Activated CD8-positive, alpha-beta memory T cell treated with anti-CD3 and anti-CD28 coated beads, Interleukin-2, amount 50 U/mL, for 4 hours (primary cell): ENCODE measurements around the gene AMOT.
"Not testable (repeated sequence)": the region's sequence is repeated elsewhere in the genome, so short reads cannot be mapped to it uniquely, and the experiment has no call there.

Experiments used
- DNase-seq: peaks from one replicate; pipeline ENCODE4 v3.0.0-alpha.2; 2020

AMOT gene, protein sequence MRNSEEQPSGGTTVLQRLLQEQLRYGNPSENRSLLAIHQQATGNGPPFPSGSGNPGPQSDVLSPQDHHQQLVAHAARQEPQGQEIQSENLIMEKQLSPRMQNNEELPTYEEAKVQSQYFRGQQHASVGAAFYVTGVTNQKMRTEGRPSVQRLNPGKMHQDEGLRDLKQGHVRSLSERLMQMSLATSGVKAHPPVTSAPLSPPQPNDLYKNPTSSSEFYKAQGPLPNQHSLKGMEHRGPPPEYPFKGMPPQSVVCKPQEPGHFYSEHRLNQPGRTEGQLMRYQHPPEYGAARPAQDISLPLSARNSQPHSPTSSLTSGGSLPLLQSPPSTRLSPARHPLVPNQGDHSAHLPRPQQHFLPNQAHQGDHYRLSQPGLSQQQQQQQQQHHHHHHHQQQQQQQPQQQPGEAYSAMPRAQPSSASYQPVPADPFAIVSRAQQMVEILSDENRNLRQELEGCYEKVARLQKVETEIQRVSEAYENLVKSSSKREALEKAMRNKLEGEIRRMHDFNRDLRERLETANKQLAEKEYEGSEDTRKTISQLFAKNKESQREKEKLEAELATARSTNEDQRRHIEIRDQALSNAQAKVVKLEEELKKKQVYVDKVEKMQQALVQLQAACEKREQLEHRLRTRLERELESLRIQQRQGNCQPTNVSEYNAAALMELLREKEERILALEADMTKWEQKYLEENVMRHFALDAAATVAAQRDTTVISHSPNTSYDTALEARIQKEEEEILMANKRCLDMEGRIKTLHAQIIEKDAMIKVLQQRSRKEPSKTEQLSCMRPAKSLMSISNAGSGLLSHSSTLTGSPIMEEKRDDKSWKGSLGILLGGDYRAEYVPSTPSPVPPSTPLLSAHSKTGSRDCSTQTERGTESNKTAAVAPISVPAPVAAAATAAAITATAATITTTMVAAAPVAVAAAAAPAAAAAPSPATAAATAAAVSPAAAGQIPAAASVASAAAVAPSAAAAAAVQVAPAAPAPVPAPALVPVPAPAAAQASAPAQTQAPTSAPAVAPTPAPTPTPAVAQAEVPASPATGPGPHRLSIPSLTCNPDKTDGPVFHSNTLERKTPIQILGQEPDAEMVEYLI

DNA sequence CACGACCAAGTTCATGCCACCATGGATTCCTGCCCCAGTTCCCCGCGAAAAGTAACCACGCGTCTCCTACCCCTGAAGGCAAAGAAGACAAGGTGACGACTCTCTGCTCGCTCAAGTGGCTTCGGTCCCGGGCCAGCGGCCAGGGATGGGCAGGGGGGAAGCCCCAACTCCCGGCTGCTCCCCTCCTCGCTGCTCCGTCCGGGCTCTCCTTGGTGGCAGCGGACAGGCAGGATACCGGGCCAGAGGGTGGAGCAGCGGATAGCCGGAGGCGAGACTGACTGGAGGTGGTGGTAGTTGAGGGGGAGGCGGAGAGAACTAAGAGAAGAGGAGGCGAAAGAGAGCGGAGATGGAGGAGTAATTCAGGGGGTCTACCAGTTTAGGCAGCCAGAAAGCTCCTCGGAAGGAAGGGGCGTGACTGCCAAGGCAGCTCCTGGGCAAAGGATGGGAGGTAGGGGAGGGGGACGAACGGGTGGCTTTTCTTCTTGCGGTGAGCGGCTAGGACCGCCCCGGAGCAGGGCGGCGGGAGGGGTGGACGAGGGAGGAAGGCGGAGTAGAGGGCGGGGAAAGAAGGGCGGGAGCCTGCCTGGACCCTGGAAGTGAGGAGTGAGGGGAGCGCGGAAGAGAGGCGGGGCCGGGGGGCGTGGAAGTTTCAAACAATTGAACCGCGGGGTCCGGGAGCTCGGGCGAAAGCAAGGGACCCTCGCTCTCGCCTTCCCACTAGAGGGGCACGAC, at the start of gene AMOT:
TSS of gene AMOT (minus strand) at position 450 of the 732 bp plus-strand sequence. CDS start 17,705 bp downstream, outside the sequence.
- peak; percentile 63 for DNase-seq

DNA sequence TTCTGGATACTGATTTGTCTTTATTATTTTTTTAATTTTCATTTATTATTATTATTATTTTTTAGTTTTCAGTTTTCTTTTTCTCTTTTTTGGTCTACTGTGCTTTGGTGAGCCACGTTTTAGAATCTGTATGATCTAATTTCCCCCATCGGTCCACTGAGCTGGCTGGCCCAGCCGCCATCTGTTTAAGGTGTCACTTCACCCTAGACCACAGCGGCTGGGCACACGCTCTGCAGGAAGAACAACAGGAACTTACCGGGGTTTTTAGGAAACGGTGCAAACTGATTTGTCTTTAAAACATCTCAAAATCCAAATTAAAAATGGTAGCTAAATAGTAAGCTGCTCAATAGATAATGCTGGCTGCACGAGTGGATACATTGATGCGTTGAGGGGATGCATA, 48.8 kb upstream of the AMOT start:
- DNase-seq, result no peak

DNA sequence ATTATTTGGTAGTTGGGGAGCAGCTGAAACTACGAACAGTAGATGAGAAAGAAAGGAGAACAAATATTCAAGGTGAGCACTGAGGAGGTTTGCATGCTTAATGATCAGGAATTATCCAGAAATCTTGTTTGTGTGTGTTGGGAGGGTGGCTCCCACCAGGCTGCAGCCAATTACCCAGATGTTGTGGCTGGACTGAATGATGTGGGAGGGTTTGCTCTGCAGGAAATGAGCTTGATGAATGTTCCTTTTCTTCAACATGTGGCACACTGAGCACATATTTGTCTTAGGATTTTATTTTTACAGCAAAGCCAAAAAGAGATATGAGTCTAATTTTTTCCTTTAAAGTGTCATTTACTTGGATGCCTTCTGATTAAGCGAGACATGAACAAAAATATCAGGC, 48.3 kb upstream of the AMOT start:
- no peak for DNase-seq

DNA sequence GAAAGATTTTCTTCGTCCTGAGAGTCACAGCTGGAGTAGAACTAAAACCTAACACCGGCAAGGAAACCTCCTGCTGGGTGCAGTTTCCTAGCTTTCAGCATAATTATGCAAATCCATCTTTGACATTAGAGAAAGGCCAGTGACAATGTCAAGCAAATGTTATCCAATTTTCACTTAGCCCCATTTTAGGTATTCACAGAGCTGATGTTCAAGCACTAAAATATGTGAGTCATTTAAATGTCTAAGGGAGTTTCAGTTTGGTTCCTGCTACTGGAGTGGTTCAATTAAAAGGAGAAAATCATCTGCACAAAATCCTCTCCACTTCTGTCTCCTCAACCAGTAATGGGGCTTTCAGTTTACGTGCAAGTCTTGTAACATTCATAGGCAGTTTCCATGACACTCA, 37.1 kb upstream of the AMOT start:
- no peak for DNase-seq

DNA sequence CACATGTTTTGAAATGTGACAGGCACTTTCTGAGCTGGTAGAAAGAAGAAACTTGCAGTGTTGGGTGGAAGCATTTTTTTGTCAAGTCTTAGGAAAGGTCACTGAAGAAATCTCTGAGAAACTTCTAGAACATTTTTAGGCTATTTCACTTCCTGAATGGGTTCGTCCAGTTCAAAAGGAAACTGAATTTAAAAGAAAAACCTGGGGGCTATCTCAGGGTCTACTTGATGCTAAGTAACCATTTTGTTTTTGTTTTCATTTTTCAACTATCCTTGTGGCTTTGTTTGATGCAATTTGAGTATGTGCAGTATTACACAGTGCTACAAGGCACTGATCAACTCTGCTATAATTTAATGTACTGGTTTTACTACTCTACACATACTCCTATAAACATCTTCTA, 34.0 kb upstream of the AMOT start:
- no peak for DNase-seq

DNA sequence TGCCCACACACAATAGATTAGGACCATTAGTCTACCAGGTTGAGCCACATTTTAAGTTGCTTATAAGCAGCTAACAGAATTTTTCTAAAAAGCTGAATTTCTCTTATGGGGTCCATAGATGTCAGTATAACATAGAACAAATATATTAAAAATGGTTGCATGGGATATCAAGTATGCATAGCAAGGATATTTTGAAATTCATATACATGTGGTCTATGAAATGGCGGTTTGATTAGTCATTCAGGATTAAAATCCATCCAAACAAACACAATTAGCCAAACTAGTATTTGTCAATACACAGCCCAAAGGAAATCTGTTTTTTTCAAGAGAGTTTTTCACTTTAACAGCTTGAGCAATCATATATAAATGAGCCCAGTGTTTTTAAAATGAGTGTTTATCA, 33.5 kb upstream of the AMOT start:
- no peak for DNase-seq

DNA sequence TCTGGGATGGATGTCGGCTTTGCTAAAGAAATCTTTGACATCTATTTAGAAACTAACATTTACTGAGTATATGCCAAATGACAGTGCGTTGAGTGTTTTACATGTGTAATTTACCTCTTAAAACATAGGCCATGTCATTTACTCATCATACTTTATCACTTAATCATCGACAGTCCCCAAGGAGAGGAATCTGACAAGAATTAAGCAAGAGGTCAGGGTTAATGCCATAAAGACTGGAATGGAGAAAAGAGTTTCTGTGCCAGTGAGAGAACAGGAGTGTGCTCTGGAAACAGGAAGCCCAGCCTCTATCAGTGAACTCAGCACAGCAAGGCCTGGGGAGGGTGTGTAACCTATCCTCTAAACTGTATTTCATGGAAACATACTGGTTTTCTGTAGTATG, 28.0 kb upstream of the AMOT start:
- no peak for DNase-seq

DNA sequence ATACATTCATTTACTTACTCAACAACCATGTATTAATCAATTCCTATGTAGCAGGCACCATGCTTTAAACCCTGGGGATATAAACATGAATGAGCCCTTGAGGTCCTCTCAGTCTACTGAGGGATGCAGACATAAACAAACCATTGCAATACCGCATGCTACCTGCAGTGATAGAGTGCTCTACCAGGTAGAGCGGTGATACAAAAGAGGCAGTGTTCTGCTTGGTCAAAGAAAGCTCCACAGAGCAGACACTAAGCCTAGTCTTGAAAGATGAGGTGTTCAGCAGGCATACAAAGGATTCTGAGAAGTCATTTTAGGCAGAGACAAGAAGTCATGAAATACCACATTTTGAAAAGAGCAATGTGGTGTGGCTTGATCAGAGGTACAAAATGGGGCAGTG, 26.9 kb upstream of the AMOT start:
- DNase-seq, result no peak

DNA sequence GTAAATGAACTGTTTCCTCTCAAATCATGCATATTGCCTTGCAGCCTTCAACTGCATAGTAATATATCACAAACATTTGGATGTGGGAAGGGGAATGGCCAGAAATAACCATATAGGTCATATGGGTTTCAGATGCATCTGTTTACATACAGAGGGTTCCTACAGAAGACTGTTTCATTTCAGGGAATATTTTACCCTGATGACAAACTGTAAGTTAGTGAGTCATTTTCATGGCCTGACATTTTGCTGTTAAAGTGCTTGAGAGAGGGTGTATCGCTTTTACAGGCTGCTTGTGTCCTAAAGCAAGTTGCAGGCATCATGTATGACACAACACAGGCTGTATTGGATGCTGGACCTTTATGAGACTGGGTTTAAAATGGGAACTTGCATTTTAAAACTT, 25.5 kb upstream of the AMOT start:
- DNase-seq, result no peak

DNA sequence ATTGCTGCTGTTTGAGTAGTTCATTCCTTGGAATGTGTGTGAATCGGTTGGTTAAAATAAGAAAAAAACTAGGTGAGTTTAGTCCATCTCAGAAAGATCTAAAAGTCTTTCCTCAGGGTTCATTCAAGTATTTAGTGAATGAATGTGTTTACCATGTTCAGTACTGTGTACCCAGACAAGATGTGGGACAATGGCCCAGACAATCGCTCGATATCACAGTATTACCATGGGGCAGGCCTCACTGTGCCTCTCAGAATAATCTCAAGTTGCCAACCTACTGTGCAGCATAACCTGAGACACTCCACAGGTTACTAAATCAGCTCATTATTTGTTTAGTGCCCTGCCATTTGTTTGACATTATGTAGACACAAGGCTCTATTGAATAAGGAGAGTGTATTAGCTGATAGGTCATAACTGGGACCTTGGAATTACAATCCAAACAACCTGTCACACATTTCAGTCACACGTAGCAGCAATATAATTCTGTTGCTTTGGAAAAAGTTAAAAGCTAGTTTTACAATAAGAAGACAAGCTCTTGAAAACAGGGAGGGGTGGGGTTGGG, 24.9 kb upstream of the AMOT start:
- DNase-seq, result no peak

DNA sequence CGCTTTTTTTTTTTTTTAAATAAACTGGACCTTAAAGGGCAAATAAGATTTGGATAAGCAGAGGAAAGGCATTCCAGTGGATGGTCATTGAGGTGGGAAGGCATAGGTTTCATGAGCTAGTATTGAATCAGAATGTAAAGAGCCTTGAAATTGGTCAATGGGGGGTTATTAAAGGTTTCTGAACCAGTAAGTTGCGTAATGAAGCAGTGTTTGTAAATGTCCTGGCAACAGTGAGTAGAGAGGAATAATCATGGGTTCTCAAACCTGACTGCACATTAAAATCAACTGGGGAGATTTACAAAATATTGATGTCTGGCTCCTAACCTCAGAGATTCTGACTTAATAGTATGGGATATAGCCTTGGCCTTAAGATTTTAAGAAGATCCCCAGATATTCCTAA, 23.2 kb upstream of the AMOT start:
- no peak for DNase-seq

DNA sequence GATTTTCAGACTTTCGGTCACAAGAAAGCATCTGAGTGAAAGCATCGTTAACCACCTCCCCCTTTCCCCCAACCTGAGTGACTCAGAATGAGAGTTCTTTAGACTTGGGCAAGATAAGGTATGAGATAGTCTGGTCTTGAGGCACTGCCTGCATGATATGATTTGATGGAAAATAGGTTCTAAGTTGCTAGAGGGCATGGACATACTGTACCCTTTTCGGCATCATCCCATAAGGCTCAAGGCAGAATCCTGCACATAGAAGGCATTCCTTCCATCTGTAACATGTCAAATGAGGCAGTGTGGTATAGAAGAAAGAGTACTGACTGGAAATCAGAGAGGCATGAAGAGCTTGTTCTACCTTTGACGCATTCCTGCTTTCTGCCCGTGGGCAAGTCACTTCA, 16.8 kb upstream of the AMOT start:
- no peak for DNase-seq

DNA sequence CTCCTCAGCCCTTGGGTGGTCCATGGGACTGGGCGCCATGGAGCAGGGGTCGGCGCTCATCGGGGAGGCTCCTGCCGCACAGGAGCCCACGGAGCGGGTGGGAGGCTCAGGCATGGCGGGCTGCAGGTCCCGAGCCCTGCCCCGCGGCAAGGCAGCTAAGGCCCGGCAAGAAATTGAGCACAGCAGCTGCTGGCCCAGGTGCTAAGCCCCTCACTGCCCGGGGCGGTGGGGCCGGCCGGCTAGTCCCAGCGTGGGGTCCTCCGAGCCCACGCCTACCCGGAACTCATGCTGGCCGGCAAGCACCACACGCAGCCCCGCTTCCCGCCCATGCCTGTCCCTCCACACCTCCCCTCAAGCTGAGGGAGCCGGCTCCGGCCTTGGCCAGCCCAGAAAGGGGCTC, 14.3 kb upstream of the AMOT start:
- not testable (repeated sequence) for DNase-seq

DNA sequence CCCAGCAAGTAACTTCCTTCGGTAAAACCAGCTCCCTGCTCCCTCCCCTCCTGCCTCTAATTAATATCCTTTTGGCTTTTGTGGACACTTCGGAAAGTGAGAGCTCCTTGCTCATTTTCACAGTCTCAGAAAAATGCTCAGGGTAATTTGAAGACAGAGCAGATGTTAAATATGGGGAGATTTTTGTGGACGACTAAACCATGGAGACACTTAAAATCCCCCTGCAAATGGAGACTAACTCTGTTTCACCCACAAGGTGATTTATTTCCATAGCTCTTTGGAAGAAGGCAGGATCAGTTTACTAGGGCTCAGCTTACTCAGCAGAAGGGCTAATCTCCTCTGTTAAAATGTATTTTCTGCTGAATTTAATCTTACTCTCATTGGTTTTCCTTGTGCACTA, 12.2 kb upstream of the AMOT start:
- DNase-seq, result no peak

DNA sequence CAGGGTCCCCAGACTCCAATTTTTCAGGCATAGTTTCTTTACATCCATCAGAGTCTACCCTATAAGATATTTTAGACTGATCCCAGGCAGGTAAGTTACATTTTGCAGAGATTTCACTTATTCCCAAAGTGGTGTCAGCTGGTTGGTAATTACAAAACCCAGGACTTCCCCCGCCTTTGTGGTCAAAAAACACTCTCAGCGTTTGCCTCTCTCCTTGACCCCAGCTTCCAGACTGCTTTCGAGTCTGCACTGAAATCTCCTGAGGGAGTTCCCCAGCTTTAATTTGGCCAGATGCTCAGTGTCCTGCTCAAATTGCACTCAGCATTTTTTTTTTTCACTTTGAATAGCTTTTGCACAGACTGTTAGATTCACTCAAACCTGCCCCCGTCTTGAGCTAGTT, 11.2 kb upstream of the AMOT start:
- DNase-seq, result no peak

DNA sequence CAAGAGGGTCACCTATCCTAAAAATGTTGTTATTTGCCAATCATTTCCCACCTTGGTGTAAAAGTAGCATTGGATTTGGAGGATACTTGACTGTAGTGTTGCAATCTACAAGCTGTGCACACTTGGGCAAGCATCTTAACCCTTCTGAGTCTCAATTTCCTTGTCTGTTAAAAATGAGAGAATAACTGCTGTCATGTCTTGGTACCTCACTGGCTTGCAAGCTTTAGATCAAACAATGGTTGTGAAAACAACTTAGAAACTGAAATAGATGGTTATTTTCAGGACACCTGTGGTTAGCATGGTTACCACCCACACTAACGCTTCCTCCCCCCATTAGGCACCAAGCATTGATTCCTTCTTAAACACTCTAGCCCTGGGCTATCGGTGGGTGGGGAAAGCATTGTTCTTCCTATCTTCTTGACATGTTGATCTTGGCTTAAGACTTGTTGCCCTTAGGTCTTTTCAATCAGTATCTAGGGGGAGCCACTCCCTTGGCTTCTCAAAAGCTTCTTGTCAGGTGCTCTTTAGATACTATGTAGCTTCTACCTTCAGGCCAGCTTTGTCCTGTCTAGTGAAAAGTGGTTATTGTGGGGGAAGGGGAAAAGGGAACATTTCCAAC, 10.6 kb upstream of the AMOT start:
- no peak for DNase-seq

DNA sequence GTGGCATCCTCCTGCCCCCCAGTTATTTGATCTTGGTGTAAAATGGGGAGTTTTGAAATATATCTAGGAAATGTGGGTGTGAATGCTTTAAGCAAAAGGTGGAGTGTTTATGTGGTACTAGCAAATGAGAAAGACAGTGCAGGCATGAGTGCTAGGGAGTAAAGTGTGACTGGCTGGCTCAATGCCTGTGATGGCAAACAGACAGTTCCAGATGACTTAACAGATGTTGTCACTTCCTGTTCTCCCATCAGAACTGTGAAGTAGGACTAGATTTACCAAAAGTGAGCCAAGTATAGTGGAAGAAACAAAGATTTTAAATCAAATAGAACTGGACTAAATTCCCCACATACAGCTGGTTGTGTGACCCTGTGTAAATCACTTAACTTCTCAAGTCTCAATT, 8.4 kb upstream of the AMOT start:
- DNase-seq, result no peak

DNA sequence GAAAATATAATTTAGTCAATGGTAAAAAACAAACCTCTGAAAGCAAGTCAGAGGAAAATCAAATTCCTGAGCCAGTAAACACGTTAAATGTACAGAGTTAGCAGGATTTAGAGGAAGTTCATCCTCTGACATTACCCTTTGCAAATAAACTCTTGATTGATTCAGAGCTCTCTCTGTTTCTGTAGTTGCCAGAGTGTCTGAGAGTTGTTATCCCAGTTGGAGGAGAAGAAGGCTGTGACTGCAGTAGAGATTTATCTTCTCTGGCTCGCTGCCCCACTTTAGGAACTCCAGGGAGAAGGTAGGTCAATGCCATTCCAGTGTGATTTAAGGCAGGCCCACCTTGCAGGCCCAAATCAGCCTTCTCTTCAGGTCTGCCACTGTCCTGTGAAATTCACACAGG, 6.2 kb upstream of the AMOT start:
- DNase-seq, result no peak

DNA sequence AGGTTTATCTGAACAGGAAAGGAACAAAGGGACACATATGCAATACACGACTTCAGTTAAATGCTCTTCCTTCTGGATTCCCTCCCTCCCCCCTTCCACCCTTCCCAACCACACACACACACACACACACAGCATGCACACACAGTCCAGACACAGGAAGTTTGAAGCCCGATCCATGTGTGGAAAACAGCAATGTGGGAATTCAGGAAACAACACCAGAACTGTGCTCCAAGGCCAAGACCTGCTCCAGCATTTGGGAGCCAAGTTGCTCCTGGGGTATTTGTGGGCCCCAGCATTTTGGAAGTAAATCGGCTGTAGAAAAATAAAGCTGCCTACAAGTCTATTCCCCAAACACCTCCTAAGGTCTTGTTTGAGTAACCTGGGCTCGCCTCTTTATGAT, 5.6 kb upstream of the AMOT start:
- DNase-seq, result no peak

DNA sequence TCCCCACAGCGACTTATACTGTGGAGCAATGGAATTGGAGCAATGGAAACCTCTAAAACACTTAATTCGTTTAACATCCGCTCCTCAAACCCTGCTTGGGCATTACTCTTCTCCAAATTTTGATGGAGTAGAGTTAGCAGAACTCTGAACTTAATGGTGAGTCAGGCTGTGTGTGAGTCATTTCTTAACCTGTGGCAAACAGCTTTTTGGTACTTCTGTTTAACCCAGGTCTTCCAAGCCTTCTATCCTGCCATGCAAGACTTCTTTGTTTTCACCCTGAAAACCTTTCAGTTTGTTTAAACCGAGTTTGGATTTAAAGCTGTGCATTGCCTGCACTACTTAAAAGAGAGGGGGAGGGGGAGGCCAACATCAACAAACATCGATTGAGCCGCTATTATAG, 3.6 kb upstream of the AMOT start:
- DNase-seq, result no peak

DNA sequence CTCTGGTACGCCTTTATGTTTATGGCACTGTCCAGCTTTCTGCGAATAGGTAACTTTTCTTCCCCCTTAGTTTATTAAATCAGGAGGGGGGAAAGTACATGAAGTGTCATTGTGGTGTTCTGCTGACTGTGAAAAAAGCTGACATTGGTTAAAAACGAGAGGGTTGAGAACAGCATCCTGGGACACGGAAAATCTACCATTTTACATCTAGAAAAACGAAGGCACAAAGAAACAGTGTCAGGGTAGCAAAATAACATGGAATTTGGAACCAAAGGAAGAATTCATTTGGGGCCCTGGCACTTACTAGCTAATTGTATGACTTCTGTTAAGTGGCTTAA, 1.2 kb upstream of the AMOT start:
- no peak for DNase-seq

DNA sequence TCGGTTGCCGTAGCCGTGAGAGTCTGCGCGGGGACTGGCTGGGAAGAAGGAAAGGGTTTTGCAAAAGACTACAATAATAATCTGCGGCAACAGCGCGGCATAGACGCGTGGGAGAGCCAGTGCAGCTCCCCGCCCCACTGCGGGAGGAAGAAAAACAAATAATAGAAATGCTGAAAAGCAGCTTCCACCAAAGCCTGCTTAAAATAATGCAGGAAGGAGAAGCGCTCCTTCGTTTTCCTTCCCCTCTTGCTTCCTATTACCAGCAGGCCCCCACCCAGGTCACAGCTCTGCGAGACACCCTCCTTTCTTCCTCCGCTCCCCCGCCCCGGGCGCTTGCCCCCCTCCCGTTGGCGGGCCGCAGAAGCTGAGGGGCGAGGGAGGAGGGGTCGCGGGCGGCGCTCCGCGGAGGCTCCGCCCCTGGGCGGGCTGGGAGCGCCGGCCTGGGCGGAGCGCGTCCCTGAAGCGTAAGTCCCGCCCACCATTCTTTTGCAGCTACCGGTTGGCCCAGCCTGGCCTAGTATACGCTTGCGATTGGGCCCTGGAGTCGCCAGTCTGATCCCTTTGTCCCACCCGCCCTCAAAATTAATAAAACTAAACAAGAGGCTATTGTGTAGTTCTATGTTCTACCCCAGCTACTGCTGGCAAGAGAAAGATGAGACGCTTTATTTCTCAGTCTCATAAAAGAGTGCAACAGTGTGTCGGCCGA, 636 bp upstream of the AMOT start:
- peak; percentile 69 for DNase-seq
